ENCODE data around the gene PADI1. TPM values are rescaled to one million over a fixed set of nuclear protein-coding genes. Genes with fewer than 3 reads are reported as not detected.

The PADI1 gene
- total RNA-seq, 2 experiments from 2014 or later: not detected

DNA sequence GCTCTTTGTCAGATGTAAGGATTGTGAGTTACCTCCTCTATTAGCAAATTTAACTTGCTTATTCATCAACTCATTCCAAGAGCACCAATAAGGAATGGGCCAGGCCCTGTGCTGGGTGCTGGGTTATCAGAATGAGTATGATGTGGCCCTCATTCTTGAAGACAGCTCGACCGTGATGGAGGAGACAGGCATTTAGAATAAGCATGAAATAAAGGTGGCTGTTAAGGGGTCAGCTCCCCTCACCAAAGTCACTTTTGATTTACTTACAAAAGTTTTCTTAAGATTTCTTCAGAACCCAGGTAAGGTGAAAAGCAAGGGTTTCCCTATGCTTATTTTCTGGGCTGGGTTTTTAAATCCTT lies 15.3 kb upstream of the PADI1 start:
- CTCF ChIA-PET: no interaction called here
- no peak for DNase-seq
- no peaks in the 10 kb centered on the region for H3K36me3 Mint-ChIP-seq (ENCODE audit: low read depth)
- H3K4me3 Mint-ChIP-seq: no peak overlapping the region
- no peak for ATAC-seq
- POLR2A ChIA-PET: no interaction called here
- H3K27me3 Mint-ChIP-seq: peaks cover 6% of the 10 kb centered on the region
- H3K9me3 Mint-ChIP-seq: peaks cover 11% of the 10 kb centered on the region
- H3K4me1 Mint-ChIP-seq (ENCODE audit: low read depth): peaks cover 10% of the 10 kb centered on the region
- intact Hi-C loops (cut with micrococcal nuclease): no loop called here
- no peak overlapping the region for H3K27ac Mint-ChIP-seq
- TF ChIP-seq CTCF (IDR thresholded peaks at IDR 0.05): no peak

DNA sequence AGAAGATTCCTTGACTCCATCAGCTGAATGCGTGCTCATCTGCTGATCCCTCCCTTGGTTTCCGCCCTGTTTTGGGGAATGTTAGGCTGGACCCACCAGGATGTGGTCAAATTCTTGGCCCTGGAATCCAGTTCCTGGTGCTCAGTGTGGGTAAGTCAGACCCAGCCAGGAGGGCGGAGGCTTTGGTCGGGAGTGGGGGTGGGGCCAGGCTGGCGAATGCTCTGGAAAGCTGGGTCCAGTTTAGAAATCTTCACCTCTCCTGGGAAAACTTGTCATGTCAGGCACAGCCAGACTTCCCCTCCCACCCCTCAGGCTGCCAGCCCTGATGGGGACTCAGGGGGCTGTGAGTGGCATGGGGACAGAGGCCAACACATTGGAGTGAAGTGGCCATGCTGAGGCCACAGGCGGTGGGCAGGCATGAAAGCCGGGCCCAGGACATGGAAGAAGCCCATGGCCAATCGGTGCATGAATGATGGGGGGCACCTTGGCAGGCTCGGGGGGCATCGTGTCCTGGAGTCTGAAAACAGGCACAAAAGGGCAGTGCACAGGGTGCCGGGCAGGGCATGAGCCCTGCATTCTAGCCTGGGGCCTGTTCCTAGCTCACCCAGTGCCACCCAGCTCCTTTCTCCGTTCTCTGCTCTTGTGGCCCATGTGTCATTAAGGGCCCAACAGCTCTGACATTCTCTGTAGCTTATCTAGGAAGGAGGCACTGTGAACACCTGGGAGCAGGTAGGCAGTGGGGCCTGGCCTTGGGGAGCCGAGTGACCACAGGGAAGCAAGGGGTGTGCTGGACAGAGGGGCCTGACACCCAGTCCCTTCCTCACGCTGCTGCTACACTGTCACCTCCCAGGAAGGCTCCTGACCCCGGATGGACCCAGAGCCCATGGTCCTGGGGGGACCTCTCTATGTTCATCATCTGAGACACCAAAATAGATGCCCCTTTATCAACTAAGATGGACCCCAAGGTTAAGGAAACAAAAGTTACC lies 14.6 kb upstream of the PADI1 start:
- peaks cover 10% of the 10 kb centered on the region for H3K4me1 Mint-ChIP-seq (ENCODE audit: low read depth)
- CTCF ChIA-PET: no interaction called here
- H3K4me3 Mint-ChIP-seq: no peak overlapping the region
- no peak for TF ChIP-seq CTCF (IDR thresholded peaks at IDR 0.05)
- POLR2A ChIA-PET: no interaction called here
- H3K9me3 Mint-ChIP-seq: peaks cover 11% of the 10 kb centered on the region
- no peak overlapping the region for H3K27ac Mint-ChIP-seq
- intact Hi-C loops (cut with micrococcal nuclease): no loop called here
- DNase-seq (no peak), ATAC-seq (no peak)
- peaks cover 6% of the 10 kb centered on the region for H3K27me3 Mint-ChIP-seq
- no peaks in the 10 kb centered on the region for H3K36me3 Mint-ChIP-seq (ENCODE audit: low read depth)

DNA sequence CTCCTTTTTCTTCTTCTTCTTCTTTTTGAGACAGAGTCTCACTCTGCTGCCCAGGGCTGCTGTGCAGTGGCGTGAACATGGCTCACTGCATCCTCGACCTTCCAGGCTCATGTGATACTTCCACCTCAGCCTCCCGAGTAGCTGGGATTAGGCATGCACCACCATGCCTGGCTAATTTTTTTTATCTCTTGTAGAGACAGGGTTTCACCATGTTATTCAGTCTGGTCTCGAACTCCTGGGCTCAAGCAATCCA lies 13.0 kb upstream of the PADI1 start:
- no peak for ATAC-seq
- H3K9me3 Mint-ChIP-seq: peaks cover 11% of the 10 kb centered on the region
- no peak for TF ChIP-seq CTCF (IDR thresholded peaks at IDR 0.05)
- no peak overlapping the region for H3K4me3 Mint-ChIP-seq
- intact Hi-C loops (cut with micrococcal nuclease): no loop called here
- H3K27me3 Mint-ChIP-seq: peaks cover 6% of the 10 kb centered on the region
- no peaks in the 10 kb centered on the region for H3K36me3 Mint-ChIP-seq (ENCODE audit: low read depth)
- no peaks in the 10 kb centered on the region for H3K4me1 Mint-ChIP-seq (ENCODE audit: low read depth)
- no peak overlapping the region for H3K27ac Mint-ChIP-seq
- POLR2A ChIA-PET: interaction anchor here (1.2 kb wide), 1 partner anchor 16 kb away, joined by 3 read pairs; no protein-coding TSS in a partner anchor
- CTCF ChIA-PET: no interaction called here
- no peak for DNase-seq

DNA sequence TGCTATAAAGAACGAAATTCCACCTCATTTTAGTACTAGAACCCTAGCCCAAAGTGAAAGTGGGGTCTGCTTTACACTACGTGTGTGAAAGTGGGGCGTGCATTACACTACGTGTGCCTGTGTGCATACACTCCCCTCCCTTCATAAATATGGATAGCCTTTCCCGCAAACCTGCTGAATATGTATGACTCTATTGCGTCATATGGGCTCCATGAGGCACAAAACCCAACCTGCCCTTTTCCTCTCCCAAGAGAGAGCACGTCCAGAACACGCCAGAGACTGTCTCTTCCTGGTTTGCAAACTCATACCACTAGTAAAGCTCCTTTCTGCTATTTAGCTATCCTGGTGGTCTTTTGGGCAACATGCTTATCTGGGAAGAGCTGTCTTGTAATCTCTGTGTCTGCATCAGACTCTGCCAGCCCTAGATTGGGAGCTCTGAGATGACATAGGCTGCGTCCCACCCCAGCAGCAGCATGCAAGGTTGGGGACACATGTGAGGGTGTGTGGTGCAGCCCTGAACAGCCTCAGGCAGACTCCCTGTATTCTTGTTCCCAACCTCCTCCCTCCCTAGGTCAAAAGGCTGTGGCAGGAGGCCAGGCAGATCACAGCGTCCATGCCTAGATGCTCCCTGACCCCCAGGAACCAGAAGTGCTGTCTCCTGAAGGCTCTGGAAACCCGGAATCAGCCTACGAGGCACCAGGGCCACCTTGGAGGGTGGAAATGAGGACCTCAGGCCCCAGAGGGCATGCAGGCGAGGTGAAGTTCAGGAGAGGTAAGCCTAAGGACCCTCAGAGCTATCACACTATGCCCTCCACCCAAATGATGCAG lies 12.3 kb upstream of the PADI1 start:
- POLR2A ChIA-PET: interaction anchor here (0.6 to 1.2 kb wide), 2 partner anchors 9 to 15 kb away, joined by 3 read pairs; no protein-coding TSS in a partner anchor
- intact Hi-C loops (cut with micrococcal nuclease): no loop called here
- DNase-seq (no peak), ATAC-seq (no peak)
- H3K4me3 Mint-ChIP-seq: no peak overlapping the region
- H3K36me3 Mint-ChIP-seq (ENCODE audit: low read depth): no peaks in the 10 kb centered on the region
- CTCF ChIA-PET: no interaction called here
- peaks cover 11% of the 10 kb centered on the region for H3K9me3 Mint-ChIP-seq
- no peak for TF ChIP-seq CTCF (IDR thresholded peaks at IDR 0.05)
- peaks cover 10% of the 10 kb centered on the region for H3K27me3 Mint-ChIP-seq
- H3K27ac Mint-ChIP-seq: no peak overlapping the region
- H3K4me1 Mint-ChIP-seq (ENCODE audit: low read depth): no peaks in the 10 kb centered on the region

All from activated CD8-positive, alpha-beta T cell treated with anti-CD3 and anti-CD28 coated beads for 36 hours (primary cell).